HepG2 (cell line): ENCODE data around the gene ATG4A. TPM values are rescaled to one million over a fixed set of nuclear protein-coding genes. Genes with fewer than 3 reads are reported as not detected.

Experiments used
- ATAC-seq: fragments of 200-7000 bp; cut with Tn5 transposase; 3 replicates; pipeline ENCODE4 v1.9.1; 2020; ENCODE audit warnings: mild to moderate bottlenecking, moderate library complexity
- BruUV-seq: library from RNA; stranded (reverse); fragments of 400-500 nt; replicated peaks from 2 replicates; lab custom pipeline; 2021; lab: Mats Ljungman, UMichigan
- CTCF ChIA-PET: fragments of 300-600 bp; formaldehyde crosslinking; extraction: SDS; loops from one replicate; lab custom pipeline; 2021; ENCODE audit warnings: low total read pairs, inconsistent platforms, low intra/inter-chr PET ratio; lab: Yijun Ruan, JAX
- POLR2A ChIA-PET: fragments of 350-600 bp; sonication (Branson Sonifier 250); formaldehyde crosslinking; loops from one replicate; lab custom pipeline; 2020; ENCODE audit warnings: antibody characterized with exemption, inconsistent platforms; lab: Yijun Ruan, JAX
- DNase-seq: peaks from one replicate; pipeline ENCODE4 v3.0.0-alpha.2; 2015; ENCODE audit warnings: low spot score
- FAIRE-seq: peaks from 3 replicates; lab custom pipeline; 2011; peaks lifted over from hg19 to GRCh38; lab: Jason Lieb, UNC
- H2AFZ ChIP-seq: one replicate; pipeline ENCODE4 v1.6.1; 2011; ENCODE audit warnings: low read length, inconsistent platforms
- H3K27ac ChIP-seq: fragments of 300-600 bp; 3 replicates; pipeline ENCODE4 v1.8.0; 2011; ENCODE audit warnings: mixed run types, mild to moderate bottlenecking, mixed read lengths, low read length, inconsistent platforms; ENCODE audit not compliant: insufficient read depth; ENCODE audit errors: extremely low read length
- H3K27me3 ChIP-seq, 2 experiments: fragments of 200-600 bp in 1 of 2; 2 replicates in 1 of 2; 3 replicates in 1 of 2; pipeline versions ENCODE4 v1.6.0 to v1.8.0; 2011; ENCODE audit warnings: low read length in 2 of 2, mild to moderate bottlenecking in 2 of 2, moderate library complexity in 2 of 2, inconsistent platforms in 1 of 2; ENCODE audit not compliant: insufficient read depth in 2 of 2, control insufficient read depth in 1 of 2
- H3K36me3 ChIP-seq, 2 experiments: fragments of 200-600 bp in 1 of 2; replicated peaks in 1 of 2; 2 replicates in 1 of 2; 3 replicates in 1 of 2; pipeline versions ENCODE4 v1.5.1 to v1.8.0; 2011; ENCODE audit warnings: low read length in 2 of 2, inconsistent platforms in 1 of 2; ENCODE audit not compliant: insufficient read depth in 2 of 2, control insufficient read depth in 1 of 2
- H3K4me1 ChIP-seq: 2 replicates; pipeline ENCODE4 v1.5.1; 2012; ENCODE audit warnings: low read length, inconsistent platforms; ENCODE audit not compliant: insufficient read depth
- H3K4me2 ChIP-seq: 2 replicates; pipeline ENCODE4 v1.6.0; 2011; ENCODE audit warnings: low read depth, low read length, inconsistent platforms
- H3K4me3 ChIP-seq, 3 experiments: fragments of 200-600 bp in 1 of 3; sonication (generic), shearing (Covaris generic) in 1 of 3; replicated peaks in 1 of 3; 2 replicates each; pipeline ENCODE4 v1.5.1; 2011 to 2016; ENCODE audit warnings: low read length in 3 of 3, inconsistent platforms in 2 of 3, low read depth in 2 of 3, mild to moderate bottlenecking in 2 of 3, control low read depth in 1 of 3, mixed read lengths in 1 of 3; ENCODE audit not compliant: insufficient read depth in 1 of 3
- H3K79me2 ChIP-seq: one replicate; pipeline ENCODE4 v1.6.1; 2011; ENCODE audit warnings: low read length, inconsistent platforms; ENCODE audit not compliant: insufficient read depth
- H3K9ac ChIP-seq: 2 replicates; pipeline ENCODE4 v1.6.0; 2011; ENCODE audit warnings: mild to moderate bottlenecking, low read depth, low read length, inconsistent platforms; ENCODE audit not compliant: insufficient read depth
- H3K9me3 ChIP-seq: 2 replicates; pipeline ENCODE4 v1.5.1; 2012; ENCODE audit warnings: mild to moderate bottlenecking, low read length
- H4K20me1 ChIP-seq: 2 replicates; pipeline ENCODE4 v1.6.0; 2011; ENCODE audit warnings: inconsistent platforms, mild to moderate bottlenecking, low read length, moderate library complexity; ENCODE audit not compliant: insufficient read depth
- AKAP8 ChIP-seq: sonication (generic); formaldehyde crosslinking; IDR thresholded peaks from 2 replicates; pipeline ENCODE4 v1.5.1; 2020; ENCODE audit warnings: mild to moderate bottlenecking, missing genetic modification reagents
- FOSL1 ChIP-seq: sonication (generic); formaldehyde crosslinking; IDR thresholded peaks from 2 replicates; pipeline ENCODE4 v1.9.0; 2021; ENCODE audit warnings: missing genetic modification reagents, borderline replicate concordance
- MAF1 ChIP-seq: sonication (generic); formaldehyde crosslinking; IDR thresholded peaks from 2 replicates; pipeline ENCODE4 v1.5.0; 2020; ENCODE audit warnings: missing genetic modification reagents, borderline replicate concordance
- MIXL1 ChIP-seq: IDR thresholded peaks from 2 replicates; pipeline ENCODE4 v1.6.1; 2016
- PHF20 ChIP-seq: sonication (generic); formaldehyde crosslinking; IDR thresholded peaks from 2 replicates; pipeline ENCODE4 v1.5.0; 2020; ENCODE audit warnings: mild to moderate bottlenecking, missing genetic modification reagents
- REST ChIP-seq, 2 experiments: IDR thresholded peaks; 2 replicates each; pipeline ENCODE4 v1.6.1; 2011 to 2012; ENCODE audit warnings: low read length in 2 of 2, borderline replicate concordance in 1 of 2, low read depth in 1 of 2, mild to moderate bottlenecking in 1 of 2, moderate library complexity in 1 of 2
- SP140L ChIP-seq: sonication (generic); formaldehyde crosslinking; IDR thresholded peaks from 2 replicates; pipeline ENCODE4 v1.4.0; 2020; ENCODE audit warnings: missing genetic modification reagents, borderline replicate concordance
- ZMYM4 ChIP-seq: sonication (generic); formaldehyde crosslinking; IDR thresholded peaks from 2 replicates; pipeline ENCODE4 v1.8.1; 2023; ENCODE audit warnings: mild to moderate bottlenecking, missing genetic modification reagents
- ZNF513 ChIP-seq: sonication (generic); formaldehyde crosslinking; conservative IDR thresholded peaks from 2 replicates; pipeline ENCODE4 v1.5.0; 2020; ENCODE audit warnings: missing genetic modification reagents
- ZNF549 ChIP-seq: sonication (generic); formaldehyde crosslinking; IDR thresholded peaks from 2 replicates; pipeline ENCODE4 v1.5.0; 2020; ENCODE audit warnings: missing genetic modification reagents
- WGBS: methylation state at CpG from one replicate; pipeline ENCODE4 v1.1.6; 2017; ENCODE audit warnings: low lambda C conversion rate; 5-methylcytosine and 5-hydroxymethylcytosine counted together
- in situ Hi-C: cut with HindIII; loops from 2 replicates; pipeline ENCODE4 v1.10.0; 2017; ENCODE audit warnings: low pct_unique_long_range_greater_than_20kb; ENCODE audit not compliant: extremely low pct_ligation_motif_present
- intact Hi-C: fragments of 100-400 bp; cut with micrococcal nuclease; formaldehyde crosslinking; loops from one replicate; pipeline ENCODE4 v1.10.0; 2022; ENCODE audit not compliant: unreplicated experiment
- polyA plus RNA-seq, 8 experiments: library from polyadenylated mRNA; depleted of rRNA in 3 of 8; stranded (reverse) in 7 of 8; unstranded in 1 of 8; fragments of >200 nt; fragmentation: Illumina TruSeq in 4 of 8; extraction: Trizol in 4 of 8; gene quantifications; 2 replicates each; pipeline versions ENCODE4 v1.2.1 to v1.2.3, GENCODE V29; 2011 to 2016; ENCODE audit warnings: low read depth in 4 of 8, missing spikeins in 1 of 8, mixed read lengths in 1 of 8; ENCODE audit not compliant: insufficient read depth in 1 of 8
- total RNA-seq, 5 experiments: library from RNA; depleted of rRNA; stranded (reverse); fragments of >200 nt; fragmentation: Illumina TruSeq; extraction: Trizol; gene quantifications; 2 replicates each; pipeline ENCODE4 v1.2.3, GENCODE V29; 2016; ENCODE audit warnings: low read depth in 1 of 5

ATG4A gene
- total and polyA plus RNA-seq, 2 of the 13 experiments (the other 11 are each of a cell fraction or from before 2014, with no cell fraction given), result 3.3 to 6.3 TPM

GRCh38 chrX:108064001-108064400 lies 27.6 kb upstream of the ATG4A start (continued):
- TF ChIP-seq ZNF513 (CRISPR knock-in tag), result no peak
- TF ChIP-seq SP140L (CRISPR knock-in tag), result no peak
- TF ChIP-seq PHF20 (CRISPR knock-in tag), result no peak
- no peak for TF ChIP-seq ZMYM4
- TF ChIP-seq, all 625 proteins: peak for 0

- intact Hi-C loops (no loop called here), in situ Hi-C loops (no loop called here)
- BruUV-seq, result no TSS peak
- 50% methylated on average over 2 of the region's 2 CpGs for WGBS
- Histone ChIP-seq H3K4me3 (no peak overlapping the region), H3K9ac (no peak overlapping the region), H2AFZ (no peak overlapping the region), H3K4me2 (no peak overlapping the region), H3K9me3 (no peaks in the 10 kb centered on the region), H3K79me2 (no peaks in the 10 kb centered on the region), H3K27ac (no peak overlapping the region), H4K20me1 (no peaks in the 10 kb centered on the region), H3K4me1 (no peaks in the 10 kb centered on the region), H3K36me3 (no peaks in the 10 kb centered on the region), H3K27me3 (no peaks in the 10 kb centered on the region)
- CTCF ChIA-PET, result no interaction called here
- POLR2A ChIA-PET, result no interaction called here
- DNase-seq (no peak), FAIRE-seq (no peak), ATAC-seq (no peak)
- no peak for TF ChIP-seq AKAP8 (CRISPR knock-in tag)
- no peak for TF ChIP-seq MAF1 (CRISPR knock-in tag)
Observed at GRCh38 chrX:108064613-108065012, 27.0 kb upstream of the ATG4A start.

DNA sequence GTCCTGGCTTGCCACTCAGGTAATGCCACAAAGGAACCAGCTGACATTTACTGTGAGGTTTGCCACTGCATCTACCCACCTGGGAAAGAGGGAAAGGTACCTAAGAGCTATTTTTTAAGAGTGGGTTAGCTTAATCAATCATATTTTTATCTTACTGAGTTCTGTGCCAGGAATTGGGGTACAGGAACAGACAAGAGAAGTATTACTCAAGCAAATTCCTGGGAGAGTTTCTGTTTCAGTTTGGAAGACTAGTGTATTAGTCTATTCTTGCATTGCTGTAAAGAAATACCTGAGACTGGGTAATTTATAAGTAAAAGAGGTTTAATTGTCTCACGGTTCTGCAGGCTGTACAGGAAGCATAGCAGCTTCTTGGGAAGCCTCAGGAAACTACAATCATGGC lies 23.5 kb upstream of the ATG4A start:
- ATAC-seq, result no peak
- H2AFZ ChIP-seq, result no peak overlapping the region
- no peaks in the 10 kb centered on the region for H3K36me3 ChIP-seq
- in situ Hi-C loops (no loop called here), intact Hi-C loops (no loop called here)
- no peaks in the 10 kb centered on the region for H3K4me1 ChIP-seq
- no peak overlapping the region for H3K4me3 ChIP-seq
- no peak overlapping the region for H3K9ac ChIP-seq
- no peaks in the 10 kb centered on the region for H3K79me2 ChIP-seq
- TF ChIP-seq REST (IDR thresholded peaks at IDR 0.05; ENCODE audit: borderline replicate concordance in 1 of 2, low read depth in 1 of 2, low read length in 2 of 2), result no peak
- TF ChIP-seq ZNF549 (CRISPR knock-in tag), result no peak
- no peak for TF ChIP-seq MIXL1 (CRISPR knock-in tag)
- TF ChIP-seq FOSL1 (CRISPR knock-in tag), result no peak
- TF ChIP-seq, all 625 proteins: peak for 0
- no TSS peak for BruUV-seq
- WGBS, result 6% methylated on average over 1 of the region's 1 CpG
- H3K27me3 ChIP-seq, result no peaks in the 10 kb centered on the region
- DNase-seq (no peak), FAIRE-seq (no peak)
- no peaks in the 10 kb centered on the region for H4K20me1 ChIP-seq
- CTCF ChIA-PET, result no interaction called here
- H3K9me3 ChIP-seq, result no peaks in the 10 kb centered on the region
- H3K27ac ChIP-seq, result no peak overlapping the region
- POLR2A ChIA-PET, result no interaction called here
- no peak overlapping the region for H3K4me2 ChIP-seq
